ENCODE results near the gene UNC119. TPM values are rescaled to one million over a fixed set of nuclear protein-coding genes. Genes with fewer than 3 reads are reported as not detected.

UNC119 gene
- total RNA-seq, 4 donors from 2014 or later: 15.7 to 26.5 (median 20.8) TPM

- TF ChIP-seq, protein P1, sequence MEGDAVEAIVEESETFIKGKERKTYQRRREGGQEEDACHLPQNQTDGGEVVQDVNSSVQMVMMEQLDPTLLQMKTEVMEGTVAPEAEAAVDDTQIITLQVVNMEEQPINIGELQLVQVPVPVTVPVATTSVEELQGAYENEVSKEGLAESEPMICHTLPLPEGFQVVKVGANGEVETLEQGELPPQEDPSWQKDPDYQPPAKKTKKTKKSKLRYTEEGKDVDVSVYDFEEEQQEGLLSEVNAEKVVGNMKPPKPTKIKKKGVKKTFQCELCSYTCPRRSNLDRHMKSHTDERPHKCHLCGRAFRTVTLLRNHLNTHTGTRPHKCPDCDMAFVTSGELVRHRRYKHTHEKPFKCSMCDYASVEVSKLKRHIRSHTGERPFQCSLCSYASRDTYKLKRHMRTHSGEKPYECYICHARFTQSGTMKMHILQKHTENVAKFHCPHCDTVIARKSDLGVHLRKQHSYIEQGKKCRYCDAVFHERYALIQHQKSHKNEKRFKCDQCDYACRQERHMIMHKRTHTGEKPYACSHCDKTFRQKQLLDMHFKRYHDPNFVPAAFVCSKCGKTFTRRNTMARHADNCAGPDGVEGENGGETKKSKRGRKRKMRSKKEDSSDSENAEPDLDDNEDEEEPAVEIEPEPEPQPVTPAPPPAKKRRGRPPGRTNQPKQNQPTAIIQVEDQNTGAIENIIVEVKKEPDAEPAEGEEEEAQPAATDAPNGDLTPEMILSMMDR (IDR thresholded peaks at IDR 0.05; ENCODE audit: low read depth): no peak
Measured at GRCh38 chr17:28523876-28524275, 28.5 kb downstream of the UNC119 start.

GRCh38 chr17:28523186-28523585 lies 29.2 kb downstream of the UNC119 start:
- TF ChIP-seq, protein P1 (IDR thresholded peaks at IDR 0.05; ENCODE audit: low read depth): no peak

- TF ChIP-seq, protein P1 (IDR thresholded peaks at IDR 0.05; ENCODE audit: low read depth): no peak
Measured at GRCh38 chr17:28521311-28522085, 30.9 kb downstream of the UNC119 start.

DNA sequence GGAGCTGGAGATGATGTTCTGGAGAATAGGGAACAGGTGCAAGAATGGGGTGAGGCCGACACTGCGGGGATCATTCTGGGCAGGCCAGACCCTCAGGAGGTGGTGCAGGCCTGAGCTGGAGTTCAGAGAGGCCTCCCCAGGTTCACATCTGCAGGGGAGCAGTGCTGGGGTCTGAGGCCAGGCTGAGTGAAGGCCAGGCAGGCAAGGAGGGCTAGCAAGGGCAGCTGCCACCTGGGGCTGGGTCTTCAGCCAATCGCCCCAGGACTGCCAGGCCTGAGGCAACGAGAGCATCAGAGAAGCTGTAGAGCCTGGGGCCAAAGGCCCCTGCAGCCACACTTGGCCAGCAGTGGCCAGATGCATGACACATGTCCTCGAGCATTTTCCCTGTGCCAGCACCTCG lies 31.7 kb downstream of the UNC119 start:
- TF ChIP-seq, protein P1 (IDR thresholded peaks at IDR 0.05; ENCODE audit: low read depth): no peak

DNA sequence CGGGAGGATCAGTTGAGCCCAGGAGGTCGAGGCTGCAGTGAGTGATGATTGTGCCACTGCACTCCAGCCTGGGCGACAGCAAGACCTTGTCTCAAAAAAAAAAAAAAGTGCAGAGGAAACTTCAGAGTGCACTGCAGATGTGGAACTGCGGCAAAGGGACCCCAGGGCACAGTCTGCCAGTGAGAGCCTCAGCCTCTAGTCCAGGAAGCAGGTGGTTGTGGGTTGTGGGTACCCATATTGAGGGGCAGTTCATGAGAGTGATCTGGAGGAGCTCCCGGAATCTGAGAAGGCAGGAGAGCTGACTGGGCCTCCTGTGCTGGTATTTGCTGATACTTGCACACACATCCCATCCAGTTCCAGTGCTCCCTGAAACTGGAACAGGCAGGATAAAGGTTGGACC lies 33.2 kb downstream of the UNC119 start:
- TF ChIP-seq, protein P1 (IDR thresholded peaks at IDR 0.05; ENCODE audit: low read depth): no peak

- TF ChIP-seq, protein P1 (IDR thresholded peaks at IDR 0.05; ENCODE audit: low read depth): no peak
Measured at GRCh38 chr17:28518578-28518977, 33.8 kb downstream of the UNC119 start.

- TF ChIP-seq, protein P1 (IDR thresholded peaks at IDR 0.05; ENCODE audit: low read depth): no peak
Measured at GRCh38 chr17:28518132-28518531, 34.3 kb downstream of the UNC119 start.

Data from subcutaneous adipose tissue (tissue), 4 donors.